SK-N-SH (cell line): ENCODE results near the gene CAMKMT. TPM values are rescaled to one million over a fixed set of nuclear protein-coding genes. Genes with fewer than 3 reads are reported as not detected.
"Not testable (repeated sequence)": the region's sequence is repeated elsewhere in the genome, so short reads cannot be mapped to it uniquely, and the experiment has no call there.

ENCODE experiments used
- CTCF ChIA-PET: fragments of 300-600, 350-600 bp; formaldehyde crosslinking; extraction: SDS; loops from one replicate; lab custom pipeline; 2021; lab: Yijun Ruan, JAX
- POLR2A ChIA-PET: fragments of 350-600 bp; sonication (Branson Sonifier 250); formaldehyde crosslinking; extraction: SDS; loops from one replicate; lab custom pipeline; 2020; ENCODE audit warnings: antibody characterized with exemption, inconsistent platforms; lab: Yijun Ruan, JAX
- DNase-seq: peaks from one replicate; pipeline ENCODE4 v3.0.0; 2012
- H2AFZ ChIP-seq: fragments of 200-600 bp; sonication (generic); 2 replicates; pipeline ENCODE4 v1.8.1; 2016; ENCODE audit warnings: antibody characterized with exemption, mild to moderate bottlenecking, low read depth
- H3F3A ChIP-seq: fragments of 200-600 bp; sonication (generic); replicated peaks from 2 replicates; pipeline ENCODE3; 2016; ENCODE audit warnings: antibody characterized with exemption, mild to moderate bottlenecking; ENCODE audit not compliant: insufficient read depth
- H3K27ac ChIP-seq, 2 experiments: fragments of 200-500 bp in 1 of 2; fragments of 200-600 bp in 1 of 2; sonication (Bioruptor generic) in 1 of 2; sonication (generic), shearing (Covaris generic) in 1 of 2; 2 replicates each; pipeline versions ENCODE4 v1.5.1 to v1.6.1; 2014 to 2016; ENCODE audit warnings: low read depth in 2 of 2, inconsistent platforms in 1 of 2, low read length in 1 of 2, mild to moderate bottlenecking in 1 of 2, mixed read lengths in 1 of 2
- H3K27me3 ChIP-seq: fragments of 200-600 bp; sonication (generic), shearing (Covaris generic); 2 replicates; pipeline ENCODE4 v1.6.1; 2016; ENCODE audit warnings: mixed run types; ENCODE audit not compliant: insufficient read depth
- H3K36me3 ChIP-seq, 2 experiments: fragments of 200-500 bp in 1 of 2; fragments of 200-600 bp in 1 of 2; sonication (Bioruptor generic) in 1 of 2; sonication (generic) in 1 of 2; replicated peaks in 1 of 2; 2 replicates each; pipeline versions ENCODE3 to v1.5.1; 2014 to 2016; ENCODE audit warnings: low read length in 1 of 2, mild to moderate bottlenecking in 1 of 2; ENCODE audit not compliant: insufficient read depth in 2 of 2, control insufficient read depth in 1 of 2
- H3K4me1 ChIP-seq, 2 experiments: fragments of 200-500 bp in 1 of 2; fragments of 200-600 bp in 1 of 2; sonication (Bioruptor generic) in 1 of 2; sonication (generic), shearing (Covaris generic) in 1 of 2; 2 replicates each; pipeline versions ENCODE4 v1.5.1 to v1.6.1; 2014 to 2016; ENCODE audit warnings: low read depth in 1 of 2, low read length in 1 of 2, mixed run types in 1 of 2; ENCODE audit not compliant: insufficient read depth in 2 of 2, control insufficient read depth in 1 of 2
- H3K4me2 ChIP-seq: fragments of 200-600 bp; sonication (generic), shearing (Covaris generic); 2 replicates; pipeline ENCODE4 v1.6.1; 2017; ENCODE audit warnings: mixed run types
- H3K4me3 ChIP-seq, 2 experiments: fragments of 200-500 bp in 1 of 2; fragments of 200-600 bp in 1 of 2; sonication (Bioruptor generic) in 1 of 2; sonication (generic), shearing (Covaris generic) in 1 of 2; 2 replicates each; pipeline versions ENCODE4 v1.5.1 to v1.8.1; 2014 to 2016; ENCODE audit warnings: low read depth in 2 of 2, inconsistent platforms in 1 of 2, low read length in 1 of 2, mild to moderate bottlenecking in 1 of 2, mixed read lengths in 1 of 2, moderate library complexity in 1 of 2
- H3K79me2 ChIP-seq: fragments of 200-600 bp; sonication (generic); 2 replicates; pipeline ENCODE4 v1.8.1; 2017; ENCODE audit warnings: mild to moderate bottlenecking; ENCODE audit not compliant: insufficient read depth
- H3K9ac ChIP-seq: fragments of 200-600 bp; sonication (generic); 2 replicates; pipeline ENCODE4 v1.6.1; 2017; ENCODE audit warnings: mixed run types
- H3K9me2 ChIP-seq: fragments of 200-600 bp; sonication (generic); 2 replicates; pipeline ENCODE4 v1.6.1; 2017; ENCODE audit warnings: mixed run types
- H3K9me3 ChIP-seq: fragments of 200-600 bp; sonication (generic); 2 replicates; pipeline ENCODE4 v1.6.1; 2017; ENCODE audit warnings: mixed run types, mild to moderate bottlenecking, moderate library complexity
- H4K20me1 ChIP-seq: fragments of 200-600 bp; sonication (generic); 2 replicates; pipeline ENCODE4 v1.6.1; 2017; ENCODE audit warnings: mild to moderate bottlenecking, mixed run types; ENCODE audit not compliant: insufficient read depth
- CHD2 ChIP-seq: fragments of 150-350 bp; IDR thresholded peaks from 2 replicates; pipeline ENCODE4 v1.6.1; 2018; ENCODE audit warnings: low read length; ENCODE audit not compliant: partially characterized antibody
- FOSL2 ChIP-seq: IDR thresholded peaks from 2 replicates; pipeline ENCODE4 v1.4.0; 2012; ENCODE audit warnings: low read depth, mild to moderate bottlenecking, moderate library complexity, borderline replicate concordance
- FOXJ3 ChIP-seq: sonication (generic); formaldehyde crosslinking; IDR thresholded peaks from 2 replicates; pipeline ENCODE4 v1.5.1; 2020; ENCODE audit warnings: mild to moderate bottlenecking, missing genetic modification reagents
- GATA2 ChIP-seq: sonication (generic); formaldehyde crosslinking; IDR thresholded peaks from 2 replicates; pipeline ENCODE4 v1.5.0; 2020; ENCODE audit warnings: mild to moderate bottlenecking, missing genetic modification reagents
- MXI1 ChIP-seq: IDR thresholded peaks from 2 replicates; pipeline ENCODE4 v1.6.1; 2012; ENCODE audit warnings: mild to moderate bottlenecking, low read depth, low read length, improper control_type of control experiment
- POLR2AphosphoS5 ChIP-seq: IDR thresholded peaks from 2 replicates; pipeline ENCODE4 v1.6.1; 2012; ENCODE audit warnings: low read depth, low read length
- RFX5 ChIP-seq: IDR thresholded peaks from 2 replicates; pipeline ENCODE4 v1.6.1; 2012; ENCODE audit warnings: mild to moderate bottlenecking, improper control_type of control experiment, low read length
- RXRA ChIP-seq: IDR thresholded peaks from 2 replicates; pipeline ENCODE4 v1.4.0; 2012; ENCODE audit warnings: low read depth, mild to moderate bottlenecking, borderline replicate concordance
- TAF1 ChIP-seq: IDR thresholded peaks from 2 replicates; pipeline ENCODE4 v1.6.1; 2012; ENCODE audit warnings: low read depth, mild to moderate bottlenecking, low read length, moderate library complexity, borderline replicate concordance
- WGBS: methylation state at CpG from one replicate; pipeline ENCODE4 v1.1.6; 2017; ENCODE audit warnings: low lambda C conversion rate; 5-methylcytosine and 5-hydroxymethylcytosine counted together
- polyA plus RNA-seq, 3 experiments: library from polyadenylated mRNA; depleted of rRNA; stranded (reverse); fragments of >200 nt; gene quantifications; 2 replicates each; pipeline ENCODE4 v1.2.3, GENCODE V29; 2012
- TF ChIP-seq, protein P1 (sequence below): fragments of 150-350 bp; IDR thresholded peaks from 2 replicates; pipeline ENCODE4 v1.6.1; 2016; ENCODE audit warnings: mild to moderate bottlenecking, low read depth, low read length

The CAMKMT gene
- polyA plus RNA-seq, 1 of the 3 experiments (the other 2 are of a cell fraction) = 5.9 TPM

DNA sequence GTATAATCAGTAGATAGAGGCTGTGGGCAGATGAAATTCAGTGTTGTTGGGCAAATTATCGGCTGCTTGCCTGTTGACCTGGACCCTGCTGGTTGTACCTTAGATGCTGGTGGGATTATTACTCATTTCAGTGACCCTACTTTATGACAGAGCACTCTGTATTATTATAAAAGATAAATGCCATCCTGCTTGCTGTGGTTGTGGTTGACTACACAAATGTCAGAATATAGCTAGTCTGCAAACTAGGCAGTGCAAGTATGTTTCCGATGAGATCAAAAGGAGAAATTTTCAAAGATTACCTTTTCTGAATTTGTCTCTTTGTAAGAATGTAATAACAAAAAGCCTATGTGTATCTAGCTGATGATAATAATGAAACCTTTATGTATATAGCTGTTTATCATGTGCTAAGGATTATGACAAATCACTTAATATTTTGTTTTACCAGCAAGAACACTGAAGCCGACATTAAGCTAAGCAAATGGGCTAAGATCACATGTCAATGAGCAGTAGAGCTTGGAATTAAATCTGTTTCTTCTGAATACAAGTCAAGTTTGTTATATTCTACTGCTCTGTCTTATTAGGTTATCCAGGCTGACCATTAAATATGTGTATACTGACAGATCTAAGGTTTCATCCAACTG lies 219.2 kb downstream of the CAMKMT start:
- CTCF ChIA-PET = interaction anchor here (0.7 to 3.6 kb wide), 7 partner anchors 14 to 335 kb away, joined by 3 to 29 read pairs (median 3); no protein-coding TSS in a partner anchor
- H3K9me3 ChIP-seq = no peaks in the 10 kb centered on the region
- H3K4me2 ChIP-seq = no peak overlapping the region
- POLR2A ChIA-PET = no interaction called here
- H3K9ac ChIP-seq = no peak overlapping the region
- no peaks in the 10 kb centered on the region for H4K20me1 ChIP-seq
- H3K27me3 ChIP-seq = no peaks in the 10 kb centered on the region
- H3F3A ChIP-seq = peaks cover 6% of the 10 kb centered on the region
- H3K9me2 ChIP-seq = no peaks in the 10 kb centered on the region
- TF ChIP-seq POLR2AphosphoS5 = no peak
- no peak for TF ChIP-seq RFX5
- no peak for TF ChIP-seq GATA2 (CRISPR knock-in tag)
- TF ChIP-seq MXI1 = no peak
- no peak for TF ChIP-seq RXRA
- no peaks in the 10 kb centered on the region for H3K79me2 ChIP-seq
- H3K4me1 ChIP-seq = peaks cover 2 to 4% of the 10 kb centered on the region in 2 experiments; a peak in 2 of 4 replicates
- no peak overlapping the region for H2AFZ ChIP-seq
- no peak for DNase-seq
- 80% methylated on average over 3 of the region's 3 CpGs for WGBS
- H3K4me3 ChIP-seq = no peak overlapping the region
- no peak overlapping the region for H3K27ac ChIP-seq
- no peaks in the 10 kb centered on the region for H3K36me3 ChIP-seq

DNA sequence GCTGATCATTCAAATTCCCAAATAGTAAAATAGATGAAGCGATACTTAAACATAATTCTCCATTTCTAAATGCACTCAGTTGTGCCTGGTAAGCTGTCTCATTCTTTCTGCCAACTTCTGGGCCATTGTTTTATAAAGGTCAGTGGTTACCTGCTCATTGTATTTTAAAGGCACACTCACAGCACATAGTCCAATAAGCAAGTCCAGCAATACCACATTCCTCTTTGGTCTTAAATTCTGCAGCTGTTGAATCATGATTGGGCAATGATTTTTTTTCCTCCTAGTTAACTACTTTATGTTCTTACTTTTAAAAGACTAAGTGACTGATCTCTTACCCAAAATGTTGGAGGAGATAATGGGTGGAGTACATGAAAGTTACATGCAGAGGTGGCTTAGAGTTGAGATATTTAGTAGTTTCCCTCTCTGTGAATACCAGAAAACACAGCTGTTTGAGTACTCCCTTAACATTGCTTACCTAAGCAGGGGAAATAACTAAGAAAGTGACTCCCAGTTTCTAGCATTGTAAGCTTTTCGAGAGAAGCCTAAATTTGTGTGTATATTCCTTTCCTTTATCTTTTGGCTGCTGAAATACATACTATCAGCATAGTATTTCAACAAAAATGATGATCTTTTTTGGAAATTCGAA lies 220.7 kb downstream of the CAMKMT start:
- Histone ChIP-seq H3K27me3 (no peaks in the 10 kb centered on the region), H3K9me2 (no peaks in the 10 kb centered on the region), H3K9ac (no peak overlapping the region), H3K79me2 (no peaks in the 10 kb centered on the region), H3K36me3 (no peaks in the 10 kb centered on the region), H3K4me2 (no peak overlapping the region), H3K4me1 (peaks cover 2 to 4% of the 10 kb centered on the region in 2 experiments; a peak in 2 of 4 replicates), H4K20me1 (no peaks in the 10 kb centered on the region), H3F3A (peaks cover 6% of the 10 kb centered on the region), H3K9me3 (no peaks in the 10 kb centered on the region), H2AFZ (no peak overlapping the region), H3K27ac (no peak overlapping the region), H3K4me3 (no peak overlapping the region)
- no peak for DNase-seq
- WGBS = 70% methylated on average over 3 of the region's 3 CpGs
- TF ChIP-seq, protein P1, sequence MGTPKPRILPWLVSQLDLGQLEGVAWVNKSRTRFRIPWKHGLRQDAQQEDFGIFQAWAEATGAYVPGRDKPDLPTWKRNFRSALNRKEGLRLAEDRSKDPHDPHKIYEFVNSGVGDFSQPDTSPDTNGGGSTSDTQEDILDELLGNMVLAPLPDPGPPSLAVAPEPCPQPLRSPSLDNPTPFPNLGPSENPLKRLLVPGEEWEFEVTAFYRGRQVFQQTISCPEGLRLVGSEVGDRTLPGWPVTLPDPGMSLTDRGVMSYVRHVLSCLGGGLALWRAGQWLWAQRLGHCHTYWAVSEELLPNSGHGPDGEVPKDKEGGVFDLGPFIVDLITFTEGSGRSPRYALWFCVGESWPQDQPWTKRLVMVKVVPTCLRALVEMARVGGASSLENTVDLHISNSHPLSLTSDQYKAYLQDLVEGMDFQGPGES = no peak
- TF ChIP-seq MXI1 (no peak), FOXJ3 (CRISPR knock-in tag) (no peak), FOSL2 (no peak), TAF1 (no peak), CHD2 (no peak)
- ChIA-PET POLR2A (no interaction called here), CTCF (interaction anchor here (0.8 to 2.1 kb wide), 3 partner anchors 8 to 103 kb away, joined by 3 to 12 read pairs (median 3); no protein-coding TSS in a partner anchor)

DNA sequence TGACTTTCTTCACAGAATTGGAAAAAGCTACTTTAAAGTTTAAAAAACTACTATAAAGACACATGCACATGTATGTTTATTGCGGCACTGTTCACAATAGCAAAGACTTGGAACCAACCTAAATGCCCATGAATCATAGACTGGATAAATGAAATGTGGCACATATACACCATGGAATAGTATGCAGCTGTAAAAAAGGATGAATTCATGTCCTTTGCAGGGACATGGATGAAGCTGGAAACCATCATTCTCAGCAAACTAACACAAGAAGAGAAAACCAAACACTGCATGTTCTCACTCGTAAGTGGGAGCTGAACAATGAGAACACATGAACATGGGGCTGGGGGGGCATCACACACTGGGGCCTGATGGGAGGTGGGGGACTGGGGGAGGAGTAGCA lies 233.9 kb downstream of the CAMKMT start:
- H4K20me1 ChIP-seq, H3K9ac ChIP-seq, H3K79me2 ChIP-seq, H3K27ac ChIP-seq, H3K4me3 ChIP-seq, H3K36me3 ChIP-seq, H3K4me2 ChIP-seq, H2AFZ ChIP-seq, POLR2A ChIA-PET, H3F3A ChIP-seq, H3K9me2 ChIP-seq, DNase-seq, H3K9me3 ChIP-seq, H3K27me3 ChIP-seq: not testable (repeated sequence)
- peaks cover 0 to 17% of the 10 kb centered on the region in 2 experiments; a peak in 2 of 4 replicates for H3K4me1 ChIP-seq
- WGBS = 94% methylated on average over 2 of the region's 2 CpGs
- CTCF ChIA-PET = interaction anchor here (1.2 to 1.3 kb wide), 3 partner anchors 28 to 116 kb away, joined by 3 to 7 read pairs (median 3); no protein-coding TSS in a partner anchor
